Measurements from ENCODE around the gene RCVRN. TPM values are rescaled to one million over a fixed set of nuclear protein-coding genes. Genes with fewer than 3 reads are reported as not detected.
A peak's percentile ranks its signal among the peaks of the same experiment; 100 is the strongest.

RCVRN gene
- total and polyA plus RNA-seq, 2 donors (not counting 1 experiment from before 2014, with no cell fraction given) = not detected

DNA sequence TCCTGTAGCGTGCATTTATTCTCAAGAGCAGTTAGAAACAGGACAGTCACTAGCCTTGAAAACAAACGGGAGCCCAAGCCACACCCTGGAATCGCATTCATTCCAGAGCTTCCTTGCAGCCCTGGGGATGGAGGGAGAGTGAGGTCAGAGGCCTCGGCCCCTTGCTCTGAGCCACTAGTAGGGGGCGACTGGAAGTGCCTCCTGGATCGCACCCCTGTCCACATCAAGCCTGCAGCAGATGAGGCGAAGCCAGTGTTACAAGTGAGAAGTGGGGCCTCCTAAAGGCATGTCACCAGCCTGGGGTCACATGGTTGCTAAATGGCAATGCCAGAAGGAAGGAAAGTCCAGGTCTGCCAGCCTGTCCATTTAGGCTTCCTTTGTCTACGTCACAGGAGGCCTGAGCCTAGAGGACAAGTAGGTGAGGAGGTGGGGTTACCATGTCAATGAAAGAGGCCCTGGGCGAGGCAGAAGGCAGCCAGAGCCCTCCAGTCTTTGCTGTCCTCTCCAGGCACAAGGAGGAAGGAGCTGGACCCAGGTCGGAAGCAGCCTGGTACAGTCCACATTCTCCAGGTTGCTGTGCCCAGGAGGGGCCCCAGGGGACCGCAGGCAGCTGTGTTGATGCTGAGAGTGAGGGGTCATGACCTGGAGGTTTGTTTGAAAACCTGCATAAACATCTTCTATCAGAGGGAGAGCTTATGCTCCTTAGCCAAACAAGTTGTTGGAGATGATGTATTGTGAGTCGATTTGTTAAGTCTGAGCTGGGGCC is 3.0 kb upstream of the RCVRN start:
- H2AFZ ChIP-seq (ENCODE audit: low read length) = no peak overlapping the region
- no peaks in the 10 kb centered on the region for H4K20me1 ChIP-seq (ENCODE audit: control insufficient read depth, extremely low read depth, insufficient read depth, low read length)
- H3K4me2 ChIP-seq (ENCODE audit: extremely low read depth, insufficient read depth, low read length) = no peak overlapping the region
- H3K27me3 ChIP-seq (ENCODE audit: control insufficient read depth, insufficient read depth, low read length) = no peaks in the 10 kb centered on the region
- H3K36me3 ChIP-seq (ENCODE audit: control insufficient read depth, insufficient read depth, low read length) = no peaks in the 10 kb centered on the region
- H3K4me1 ChIP-seq (ENCODE audit: control insufficient read depth, extremely low read depth, insufficient read depth, low read length) = no peaks in the 10 kb centered on the region
- H3K79me2 ChIP-seq (ENCODE audit: control insufficient read depth, insufficient read depth, low read length) = no peaks in the 10 kb centered on the region
- no peak overlapping the region for H3K9ac ChIP-seq (ENCODE audit: insufficient read depth, low read length)
- no peaks in the 10 kb centered on the region for H3K9me3 ChIP-seq (ENCODE audit: control insufficient read depth, insufficient read depth, low read depth, low read length)
- no peak overlapping the region for H3K4me3 ChIP-seq (replicated peaks in 1 of 4; ENCODE audit: control extremely low read depth in 1 of 4, insufficient read depth in 1 of 4, low read depth in 3 of 4, low read length in 4 of 4)
- TF ChIP-seq EZH2 (IDR thresholded peaks at IDR 0.05; ENCODE audit: low read length, missing control alignments) = no peak
- DNase-seq (ENCODE audit: low read depth in 2 of 2) = peak in 1 of 2 donors; percentile 69
- H3K27ac ChIP-seq (ENCODE audit: insufficient read depth, low read length) = no peak overlapping the region

DNA sequence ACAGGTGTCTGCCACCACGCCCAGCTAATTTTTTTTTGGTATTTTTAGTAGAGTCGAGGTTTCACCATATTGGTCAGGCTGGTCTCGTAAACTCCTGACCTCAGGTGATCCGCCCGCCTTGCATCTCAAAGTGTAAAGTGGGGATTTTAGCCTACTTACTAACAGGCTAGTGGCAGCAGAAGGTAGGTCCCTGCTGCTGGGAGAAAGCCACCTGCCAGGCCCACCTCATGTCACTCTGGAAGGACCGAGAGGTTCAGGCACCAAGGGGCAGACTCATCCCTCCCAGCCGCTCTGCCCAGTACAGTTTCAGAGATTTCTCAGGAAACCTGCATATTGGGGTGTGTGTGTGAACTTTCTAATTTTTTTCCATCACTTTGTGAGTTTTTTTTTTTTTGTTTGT is 2.1 kb upstream of the RCVRN start:
- H3K4me3 ChIP-seq (replicated peaks in 1 of 4; ENCODE audit: control extremely low read depth in 1 of 4, insufficient read depth in 1 of 4, low read depth in 3 of 4, low read length in 4 of 4) = no peak overlapping the region
- no peaks in the 10 kb centered on the region for H3K4me1 ChIP-seq (ENCODE audit: control insufficient read depth, extremely low read depth, insufficient read depth, low read length)
- H3K9me3 ChIP-seq (ENCODE audit: control insufficient read depth, insufficient read depth, low read depth, low read length) = no peaks in the 10 kb centered on the region
- H3K27me3 ChIP-seq (ENCODE audit: control insufficient read depth, insufficient read depth, low read length) = no peaks in the 10 kb centered on the region
- no peak for TF ChIP-seq EZH2 (IDR thresholded peaks at IDR 0.05; ENCODE audit: low read length, missing control alignments)
- TF ChIP-seq, protein P1, sequence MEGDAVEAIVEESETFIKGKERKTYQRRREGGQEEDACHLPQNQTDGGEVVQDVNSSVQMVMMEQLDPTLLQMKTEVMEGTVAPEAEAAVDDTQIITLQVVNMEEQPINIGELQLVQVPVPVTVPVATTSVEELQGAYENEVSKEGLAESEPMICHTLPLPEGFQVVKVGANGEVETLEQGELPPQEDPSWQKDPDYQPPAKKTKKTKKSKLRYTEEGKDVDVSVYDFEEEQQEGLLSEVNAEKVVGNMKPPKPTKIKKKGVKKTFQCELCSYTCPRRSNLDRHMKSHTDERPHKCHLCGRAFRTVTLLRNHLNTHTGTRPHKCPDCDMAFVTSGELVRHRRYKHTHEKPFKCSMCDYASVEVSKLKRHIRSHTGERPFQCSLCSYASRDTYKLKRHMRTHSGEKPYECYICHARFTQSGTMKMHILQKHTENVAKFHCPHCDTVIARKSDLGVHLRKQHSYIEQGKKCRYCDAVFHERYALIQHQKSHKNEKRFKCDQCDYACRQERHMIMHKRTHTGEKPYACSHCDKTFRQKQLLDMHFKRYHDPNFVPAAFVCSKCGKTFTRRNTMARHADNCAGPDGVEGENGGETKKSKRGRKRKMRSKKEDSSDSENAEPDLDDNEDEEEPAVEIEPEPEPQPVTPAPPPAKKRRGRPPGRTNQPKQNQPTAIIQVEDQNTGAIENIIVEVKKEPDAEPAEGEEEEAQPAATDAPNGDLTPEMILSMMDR (conservative IDR thresholded peaks at IDR 0.05 in 1 of 2, IDR thresholded peaks at IDR 0.05 in 1 of 2; ENCODE audit: low read depth in 1 of 2, low read length in 2 of 2) = no peak
- no peak overlapping the region for H2AFZ ChIP-seq (ENCODE audit: low read length)
- no peaks in the 10 kb centered on the region for H4K20me1 ChIP-seq (ENCODE audit: control insufficient read depth, extremely low read depth, insufficient read depth, low read length)
- no peaks in the 10 kb centered on the region for H3K79me2 ChIP-seq (ENCODE audit: control insufficient read depth, insufficient read depth, low read length)
- no peak overlapping the region for H3K27ac ChIP-seq (ENCODE audit: insufficient read depth, low read length)
- H3K4me2 ChIP-seq (ENCODE audit: extremely low read depth, insufficient read depth, low read length) = no peak overlapping the region
- H3K9ac ChIP-seq (ENCODE audit: insufficient read depth, low read length) = no peak overlapping the region
- no peaks in the 10 kb centered on the region for H3K36me3 ChIP-seq (ENCODE audit: control insufficient read depth, insufficient read depth, low read length)
- DNase-seq (ENCODE audit: low read depth in 2 of 2) = no peak

DNA sequence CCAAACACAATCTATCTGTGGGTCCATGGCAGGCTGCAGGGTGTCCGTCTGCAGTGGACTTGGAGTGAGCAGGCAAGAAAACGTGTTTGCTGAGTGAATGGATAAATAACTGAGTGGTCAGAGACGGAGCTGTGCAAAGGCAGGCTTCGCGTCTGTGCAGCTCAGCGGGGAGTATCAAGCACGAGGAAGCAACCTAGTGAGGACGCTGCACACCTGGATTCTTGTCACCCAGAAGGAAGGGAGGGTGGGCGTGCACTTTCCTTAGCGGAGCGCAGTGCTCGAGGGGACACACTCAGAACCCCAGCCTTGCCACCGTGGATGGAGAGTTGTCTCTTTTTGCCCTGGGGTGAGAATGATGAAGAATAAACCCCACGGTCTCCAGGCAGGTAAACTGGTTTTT is 1.5 kb upstream of the RCVRN start:
- no peaks in the 10 kb centered on the region for H4K20me1 ChIP-seq (ENCODE audit: control insufficient read depth, extremely low read depth, insufficient read depth, low read length)
- no peak for DNase-seq (ENCODE audit: low read depth in 2 of 2)
- no peaks in the 10 kb centered on the region for H3K27me3 ChIP-seq (ENCODE audit: control insufficient read depth, insufficient read depth, low read length)
- H3K4me1 ChIP-seq (ENCODE audit: control insufficient read depth, extremely low read depth, insufficient read depth, low read length) = no peaks in the 10 kb centered on the region
- no peaks in the 10 kb centered on the region for H3K36me3 ChIP-seq (ENCODE audit: control insufficient read depth, insufficient read depth, low read length)
- TF ChIP-seq, protein P1 (conservative IDR thresholded peaks at IDR 0.05 in 1 of 2, IDR thresholded peaks at IDR 0.05 in 1 of 2; ENCODE audit: low read depth in 1 of 2, low read length in 2 of 2) = no peak
- TF ChIP-seq EZH2 (IDR thresholded peaks at IDR 0.05; ENCODE audit: low read length, missing control alignments) = no peak
- H3K9me3 ChIP-seq (ENCODE audit: control insufficient read depth, insufficient read depth, low read depth, low read length) = no peaks in the 10 kb centered on the region
- H2AFZ ChIP-seq (ENCODE audit: low read length) = no peak overlapping the region
- H3K9ac ChIP-seq (ENCODE audit: insufficient read depth, low read length) = no peak overlapping the region
- H3K27ac ChIP-seq (ENCODE audit: insufficient read depth, low read length) = no peak overlapping the region
- H3K79me2 ChIP-seq (ENCODE audit: control insufficient read depth, insufficient read depth, low read length) = no peaks in the 10 kb centered on the region
- H3K4me3 ChIP-seq (replicated peaks in 1 of 4; ENCODE audit: control extremely low read depth in 1 of 4, insufficient read depth in 1 of 4, low read depth in 3 of 4, low read length in 4 of 4) = no peak overlapping the region
- no peak overlapping the region for H3K4me2 ChIP-seq (ENCODE audit: extremely low read depth, insufficient read depth, low read length)
